ENCODE measurements around the gene ACADVL. TPM values are rescaled to one million over a fixed set of nuclear protein-coding genes. Genes with fewer than 3 reads are reported as not detected.
A peak's percentile ranks its signal among the peaks of the same experiment; 100 is the strongest.
"Not testable (repeated sequence)": the region's sequence is repeated elsewhere in the genome, so short reads cannot be mapped to it uniquely, and the experiment has no call there.

Gene ACADVL
- total RNA-seq, result 219 and 341 TPM in 2 replicates

GRCh38 chr17:7219812-7220592, at the start of gene ACADVL, which contains the start of gene DLG4:
ACADVL (plus strand) TSS chr17:7219938; CDS start chr17:7219985, 47 bp downstream.
DLG4 (minus strand) TSS chr17:7219836.
- peak; percentile 56 to 84 for DNase-seq (ENCODE audit: low read depth in 2 of 2)

- not testable (repeated sequence) for DNase-seq (ENCODE audit: low read depth in 2 of 2)
Measured at GRCh38 chr17:7172522-7173191, 47.1 kb upstream of the ACADVL start.

GRCh38 chr17:7173687-7174602, 45.8 kb upstream of the ACADVL start:
- peak; percentile 44 to 85 for DNase-seq (ENCODE audit: low read depth in 2 of 2)

- peak in 1 of 2 donors; percentile 32 for DNase-seq (ENCODE audit: low read depth in 2 of 2)
Measured at GRCh38 chr17:7174603-7175326, 45.0 kb upstream of the ACADVL start.

GRCh38 chr17:7175330-7175733, 44.4 kb upstream of the ACADVL start:
- DNase-seq (ENCODE audit: low read depth in 2 of 2), result no peak

GRCh38 chr17:7176107-7176840, 43.5 kb upstream of the ACADVL start:
- no peak for DNase-seq (ENCODE audit: low read depth in 2 of 2)

- DNase-seq (ENCODE audit: low read depth in 2 of 2), result no peak
Measured at GRCh38 chr17:7176841-7177190, 42.9 kb upstream of the ACADVL start.

- DNase-seq (ENCODE audit: low read depth in 2 of 2), result peak in 1 of 2 donors; percentile 75
Measured at GRCh38 chr17:7177191-7177953, 42.4 kb upstream of the ACADVL start.

GRCh38 chr17:7177954-7178477, 41.7 kb upstream of the ACADVL start:
- peak; percentile 45 to 57 for DNase-seq (ENCODE audit: low read depth in 2 of 2)

GRCh38 chr17:7178973-7179316, 40.8 kb upstream of the ACADVL start:
- no peak for DNase-seq (ENCODE audit: low read depth in 2 of 2)

- DNase-seq (ENCODE audit: low read depth in 2 of 2), result no peak
Measured at GRCh38 chr17:7179317-7180254, 40.2 kb upstream of the ACADVL start, which contains the start of gene ASGR1. ASGR1 (minus strand) TSS chr17:7179370; CDS start chr17:7178563, 807 bp downstream.

- DNase-seq (ENCODE audit: low read depth in 2 of 2), result not testable (repeated sequence)
Measured at GRCh38 chr17:7182101-7182500, 37.6 kb upstream of the ACADVL start.

- no peak for DNase-seq (ENCODE audit: low read depth in 2 of 2)
Measured at GRCh38 chr17:7183433-7184090, 36.2 kb upstream of the ACADVL start.

GRCh38 chr17:7184091-7184488, 35.6 kb upstream of the ACADVL start:
- no peak for DNase-seq (ENCODE audit: low read depth in 2 of 2)

GRCh38 chr17:7184647-7185046, 35.1 kb upstream of the ACADVL start:
- no peak for DNase-seq (ENCODE audit: low read depth in 2 of 2)

- peak in 1 of 2 donors; percentile 19 for DNase-seq (ENCODE audit: low read depth in 2 of 2)
Measured at GRCh38 chr17:7186241-7186640, 33.5 kb upstream of the ACADVL start.

- DNase-seq (ENCODE audit: low read depth in 2 of 2), result no peak
Measured at GRCh38 chr17:7190276-7190917, 29.3 kb upstream of the ACADVL start.

Measured in dermis microvascular lymphatic vessel endothelial cell (primary cell).